Endothelial cell of hepatic sinusoid (primary cell): ENCODE measurements around the gene OR2T33.
"Not testable (repeated sequence)": the region's sequence is repeated elsewhere in the genome, so short reads cannot be mapped to it uniquely, and the experiment has no call there.

ENCODE experiments used
- in situ Hi-C: cut with HindIII; loops from 2 replicates; pipeline ENCODE4 v1.10.0; 2017; ENCODE audit warnings: low sequenced_read_pairs

The OR2T33 gene

DNA sequence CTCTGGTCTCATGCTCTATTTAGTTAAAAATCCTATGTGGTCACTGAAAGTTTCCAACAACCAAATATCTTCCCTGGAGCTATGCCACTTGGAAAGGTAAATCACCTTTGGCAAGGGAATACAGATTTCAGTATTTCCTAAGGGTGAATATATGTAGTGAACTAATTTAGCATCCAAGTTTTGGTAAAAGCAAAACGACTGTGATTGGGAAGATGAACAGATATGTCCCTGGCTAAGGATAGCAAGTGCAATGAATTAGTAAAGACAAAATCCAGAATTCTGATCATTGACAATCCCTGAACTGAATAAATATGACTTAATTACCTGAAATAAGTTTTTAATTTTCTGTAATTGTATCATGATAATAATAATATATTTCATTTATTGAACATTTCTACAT, at the start of gene OR2T33:
Gene OR2T33, minus strand, starts transcription at position 101 of the 400 bp plus-strand sequence. CDS start 4,162 bp downstream, outside the sequence.
- in situ Hi-C loops: no loop called here

GRCh38 chr1:248324468-248324867, 46.7 kb upstream of the OR2T33 start, which contains the start of gene OR2M7:
Gene OR2M7 (minus strand): TSS chr1:248324568. CDS start chr1:248324568, 0 bp downstream.
- in situ Hi-C loops: no loop called here

DNA sequence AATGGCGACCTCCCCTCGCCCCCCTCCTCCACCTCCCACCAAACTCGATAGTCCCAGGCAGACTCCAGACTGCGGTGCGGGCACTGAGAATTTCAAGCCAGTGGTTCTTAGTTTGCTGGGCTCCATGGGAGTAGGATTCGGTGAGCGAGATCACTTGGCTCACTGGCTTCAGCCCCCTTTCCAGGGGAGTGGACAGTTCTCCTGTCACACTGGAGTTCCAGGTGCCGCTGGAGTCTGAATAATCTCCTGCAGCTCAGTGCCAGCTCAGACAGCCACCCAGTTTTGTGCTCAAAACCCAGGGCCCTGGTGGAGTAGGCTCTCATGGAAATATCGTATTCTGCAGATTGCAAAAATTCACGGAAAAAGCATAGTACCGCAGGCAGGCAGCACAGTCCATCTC, 39.0 kb upstream of the OR2T33 start:
- in situ Hi-C loops: no loop called here

GRCh38 chr1:248306740-248307139, 29.0 kb upstream of the OR2T33 start:
- in situ Hi-C loops: not testable (repeated sequence)

DNA sequence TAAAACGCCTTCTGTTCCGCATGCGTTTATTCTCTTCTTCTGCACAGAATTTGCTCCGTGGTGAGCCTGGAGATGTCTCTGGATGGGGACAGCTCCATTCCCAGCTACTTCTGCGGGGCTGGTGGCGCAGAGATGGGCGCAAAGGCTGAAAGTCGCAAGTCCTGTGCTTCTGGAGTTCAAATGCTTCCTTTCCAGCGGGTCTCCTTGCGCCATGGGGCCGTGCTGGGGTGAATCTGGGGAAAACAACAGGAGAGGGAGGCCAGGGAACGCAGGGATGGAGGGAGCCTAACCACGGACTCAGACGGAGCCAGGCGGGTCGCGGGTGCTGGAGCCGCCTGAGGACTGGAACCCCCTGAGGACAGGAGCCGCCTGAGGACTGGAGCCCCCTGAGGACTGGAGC, 28.3 kb upstream of the OR2T33 start:
- in situ Hi-C loops: no loop called here

DNA sequence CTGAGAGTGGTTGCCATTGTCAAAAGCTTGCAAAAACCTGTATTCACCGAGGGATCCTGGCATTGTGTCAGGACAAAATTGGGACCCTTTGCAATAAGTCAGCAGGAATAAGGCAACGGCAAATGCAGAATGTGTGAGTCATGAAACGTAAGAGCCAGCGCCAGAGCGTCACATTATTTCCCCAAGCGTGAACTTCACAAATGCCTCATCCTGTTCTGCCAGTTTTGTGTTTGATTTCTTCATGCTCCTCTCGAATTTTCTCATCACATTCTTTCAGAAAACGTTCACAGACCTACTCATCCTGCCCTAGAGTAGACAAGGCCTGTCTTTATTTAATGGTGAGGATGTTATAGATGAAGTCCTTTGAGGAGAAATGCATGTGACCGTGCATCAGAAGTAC, 27.9 kb upstream of the OR2T33 start:
- in situ Hi-C loops: not testable (repeated sequence)

- in situ Hi-C loops: no loop called here
These were observed 25.5 kb upstream of the OR2T33 start, which contains the start of gene OR2T12 for GRCh38 chr1:248303324-248303723. Gene OR2T12 (minus strand): TSS chr1:248303424. CDS start chr1:248295578, 7,846 bp downstream.

DNA sequence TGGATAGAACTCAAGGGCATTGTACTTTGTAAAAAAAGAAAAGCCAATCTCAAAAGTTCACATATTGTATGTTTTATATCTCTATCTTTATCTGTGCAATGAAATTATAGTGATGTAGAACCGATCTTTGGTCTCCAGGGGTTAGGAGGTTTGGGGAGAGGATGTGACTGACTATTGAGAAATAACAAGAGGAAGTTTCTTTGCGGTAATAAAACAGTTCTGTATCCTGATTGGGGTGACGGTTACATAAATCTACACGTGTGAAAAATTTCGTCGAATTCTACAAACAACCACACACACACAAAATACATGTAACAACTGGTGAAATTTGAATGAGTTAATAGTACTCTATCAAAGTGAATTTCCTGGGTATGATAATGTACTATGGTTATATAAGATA, 10.6 kb upstream of the OR2T33 start:
- in situ Hi-C loops: no loop called here

DNA sequence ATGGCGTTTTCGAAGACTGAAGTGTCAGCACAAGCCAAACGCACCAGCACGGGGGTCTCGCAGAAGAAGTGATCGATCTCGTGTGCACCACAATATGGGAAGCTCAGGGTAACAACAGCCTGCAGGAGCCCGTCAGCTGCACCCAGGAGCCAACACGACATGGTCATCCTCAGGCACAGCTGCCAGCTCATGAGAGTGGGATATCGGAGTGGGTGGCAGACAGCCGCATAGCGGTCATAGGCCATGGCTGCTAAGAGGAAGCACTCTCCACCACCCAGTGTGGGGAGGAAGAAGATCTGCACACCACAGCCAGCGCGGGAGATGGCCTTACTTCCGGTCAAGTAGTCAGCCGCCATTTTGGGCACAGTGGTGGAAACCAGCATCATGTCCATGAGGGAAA, 4.6 kb downstream of the OR2T33 start:
- in situ Hi-C loops: not testable (repeated sequence)

DNA sequence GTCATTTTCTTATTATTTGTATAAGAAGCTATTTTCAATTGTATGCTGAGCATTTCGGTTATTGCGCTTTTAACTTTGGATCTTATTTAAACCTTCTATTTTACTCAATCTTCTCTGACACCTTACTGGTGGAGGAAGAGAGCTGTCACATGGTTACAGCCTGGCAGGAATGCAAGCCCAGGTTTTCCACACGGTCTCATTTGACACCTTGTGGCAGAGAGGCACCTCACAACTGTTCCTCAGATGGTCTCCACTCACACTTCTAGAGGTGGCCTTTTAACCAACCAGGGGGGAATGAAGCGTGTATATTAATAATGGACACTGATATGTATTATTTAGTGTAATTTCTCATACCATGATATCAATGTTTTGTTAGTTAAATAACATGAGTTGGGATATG, 9.6 kb downstream of the OR2T33 start:
- in situ Hi-C loops: no loop called here

DNA sequence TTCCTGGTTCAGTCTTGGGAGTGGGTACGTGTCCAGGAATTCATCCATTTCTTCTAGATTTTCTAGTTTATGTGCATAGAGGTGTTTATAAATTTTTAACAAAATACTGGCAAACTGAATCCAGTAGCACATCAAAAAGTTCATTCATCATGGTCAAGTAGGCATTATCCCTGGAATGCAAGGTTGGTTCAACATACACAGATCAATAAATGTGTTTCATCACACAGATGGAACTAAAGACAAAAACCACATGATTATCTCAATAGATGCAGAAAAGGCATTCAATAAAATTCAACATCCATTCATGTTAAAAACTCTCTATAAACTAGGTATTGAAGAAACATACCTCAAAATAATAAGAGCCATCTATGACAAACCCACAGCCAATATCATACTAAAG, 18.5 kb downstream of the OR2T33 start:
- in situ Hi-C loops: not testable (repeated sequence)

- in situ Hi-C loops: no loop called here
These were observed 34.6 kb downstream of the OR2T33 start for GRCh38 chr1:248243204-248243603.

DNA sequence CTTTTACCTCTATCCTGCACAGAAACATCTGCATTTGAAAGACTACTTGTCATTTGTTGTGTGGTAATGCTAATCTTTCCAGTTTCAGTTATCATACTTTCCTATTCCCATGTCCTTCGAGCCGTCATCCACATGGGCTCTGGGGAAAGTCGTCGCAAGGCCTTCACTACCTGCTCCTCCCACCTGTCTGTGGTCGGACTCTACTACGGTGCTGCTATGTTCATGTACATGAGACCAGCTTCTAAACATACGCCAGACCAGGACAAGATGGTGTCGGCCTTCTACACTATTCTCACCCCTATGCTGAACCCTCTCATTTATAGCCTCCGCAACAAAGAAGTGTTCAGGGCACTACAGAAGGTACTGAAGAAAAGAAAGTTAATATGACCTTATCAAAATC, 38.3 kb downstream of the OR2T33 start:
- in situ Hi-C loops: no loop called here

- in situ Hi-C loops: no loop called here
These were observed 46.7 kb downstream of the OR2T33 start, which contains the start of gene OR2M4 for GRCh38 chr1:248231117-248231516. Gene OR2M4 (plus strand): TSS chr1:248231417. CDS start chr1:248238929, 7,512 bp downstream.

DNA sequence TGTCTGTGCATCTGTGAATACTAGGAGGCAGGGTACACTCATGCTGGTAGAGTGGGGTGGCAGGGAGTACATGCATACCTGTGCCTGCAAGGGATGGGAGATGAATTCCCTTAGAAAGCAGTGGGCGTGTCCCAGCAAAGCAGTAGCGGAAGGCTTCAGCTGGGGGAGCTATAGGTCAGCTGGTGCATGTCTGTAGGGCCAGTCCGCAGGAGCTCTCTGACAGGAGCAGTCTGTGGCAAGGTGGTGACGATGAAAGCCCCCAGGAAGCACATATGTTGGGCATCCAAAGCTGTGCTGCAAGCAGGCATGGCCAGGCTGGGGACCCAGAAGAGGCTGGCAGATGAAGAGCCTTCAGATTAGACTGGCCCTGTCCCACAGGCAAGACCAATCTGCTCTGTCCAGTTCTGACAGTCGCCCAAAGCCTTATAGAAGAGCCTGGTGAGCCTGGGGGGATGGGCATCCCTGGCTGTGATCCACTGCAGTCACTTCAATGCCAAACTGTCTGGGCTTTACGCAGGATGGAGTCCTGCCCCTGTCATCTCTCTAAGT, 48.3 kb downstream of the OR2T33 start:
- in situ Hi-C loops: no loop called here

DNA sequence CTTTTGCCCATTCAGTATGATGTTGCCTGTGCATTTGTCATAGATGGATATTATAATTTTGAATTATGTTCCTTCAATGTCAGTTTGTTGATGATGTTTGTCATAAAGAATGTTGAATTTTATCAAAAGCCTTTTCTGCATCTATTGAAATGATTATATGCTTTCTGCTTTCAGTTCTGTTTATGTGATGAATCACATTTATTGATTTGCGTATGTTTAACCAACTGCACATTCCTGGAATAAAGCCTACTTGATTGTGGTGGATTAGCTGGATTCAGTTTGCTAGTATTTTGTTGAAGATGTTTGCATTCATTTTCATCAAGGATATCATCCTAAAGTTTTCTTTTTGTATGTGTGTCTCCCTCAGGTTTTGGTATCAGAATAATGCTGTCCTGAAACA, 52.2 kb downstream of the OR2T33 start:
- in situ Hi-C loops: no loop called here
